NCI-H1436 (cell line): ENCODE results near the gene MTG1.
A peak's percentile ranks its signal among the peaks of the same experiment; 100 is the strongest.
"Not testable (repeated sequence)": the region's sequence is repeated elsewhere in the genome, so short reads cannot be mapped to it uniquely, and the experiment has no call there.

ENCODE experiments used
- DNase-seq: peaks from one replicate; lab custom pipeline; 2025; lab: John Stamatoyannopoulos, UW

The MTG1 gene

GRCh38 chr10:133378251-133379096, 15.5 kb upstream of the MTG1 start:
- DNase-seq = peak; percentile 50

- DNase-seq = peak; percentile 36
Observed at GRCh38 chr10:133379152-133379800, 14.7 kb upstream of the MTG1 start, which contains the start of gene PAOX. Gene PAOX (plus strand): TSS chr10:133379262. CDS start chr10:133379317, 55 bp downstream.

- DNase-seq = no peak
Observed at GRCh38 chr10:133379801-133380666, 13.9 kb upstream of the MTG1 start.

- DNase-seq = no peak
Observed at GRCh38 chr10:133381036-133381435, 12.9 kb upstream of the MTG1 start.

GRCh38 chr10:133383551-133383950, 10.4 kb upstream of the MTG1 start:
- no peak for DNase-seq

GRCh38 chr10:133384071-133384470, 9.9 kb upstream of the MTG1 start:
- no peak for DNase-seq

- no peak for DNase-seq
Observed at GRCh38 chr10:133385214-133385613, 8.7 kb upstream of the MTG1 start.

- not testable (repeated sequence) for DNase-seq
Observed at GRCh38 chr10:133386951-133387350, 7.0 kb upstream of the MTG1 start.

- DNase-seq = no peak
Observed at GRCh38 chr10:133388236-133388972, 5.6 kb upstream of the MTG1 start.

GRCh38 chr10:133388973-133389818, 4.8 kb upstream of the MTG1 start:
- DNase-seq = no peak

GRCh38 chr10:133390597-133391248, 3.2 kb upstream of the MTG1 start:
- DNase-seq = no peak

GRCh38 chr10:133391249-133391635, 2.7 kb upstream of the MTG1 start:
- DNase-seq = no peak

- DNase-seq = no peak
Observed at GRCh38 chr10:133391761-133392518, 2.0 kb upstream of the MTG1 start.

- no peak for DNase-seq
Observed at GRCh38 chr10:133393401-133394063, 425 bp upstream of the MTG1 start.

GRCh38 chr10:133394801-133395221, 854 bp downstream of the MTG1 start:
- no peak for DNase-seq

GRCh38 chr10:133396035-133396624, 2.2 kb downstream of the MTG1 start:
- no peak for DNase-seq

GRCh38 chr10:133397938-133398337, 4.0 kb downstream of the MTG1 start:
- no peak for DNase-seq

GRCh38 chr10:133399123-133399601, 5.2 kb downstream of the MTG1 start:
- DNase-seq = no peak
